Common myeloid progenitor, CD34-positive (primary cell): ENCODE measurements around the gene ALOXE3.

Experiments
- CTCF ChIA-PET: fragments of 350-600 bp; sonication (Branson Sonifier 250); formaldehyde crosslinking; loops from one replicate; lab custom pipeline; 2021; ENCODE audit warnings: antibody characterized with exemption; lab: Charles Lee
- POLR2A ChIA-PET: fragments of 350-600 bp; sonication (Branson Sonifier 250); formaldehyde crosslinking; loops from one replicate; lab custom pipeline; 2021; ENCODE audit warnings: antibody characterized with exemption; lab: Charles Lee
- DNase-seq, 3 donors: peaks; one replicate each; pipeline versions ENCODE4 v3.0.0 to v3.0.0-alpha.2; 2013
- H3K27ac ChIP-seq, 2 experiments: 1 replicate in 1 of 2; 2 replicates in 1 of 2; pipeline ENCODE4 v1.7.0; 2013; ENCODE audit warnings: inconsistent platforms in 2 of 2, low read length in 2 of 2, mild to moderate bottlenecking in 2 of 2, low read depth in 1 of 2, moderate library complexity in 1 of 2; ENCODE audit not compliant: severe bottlenecking in 2 of 2, insufficient read depth in 1 of 2, poor library complexity in 1 of 2
- H3K27me3 ChIP-seq, 5 experiments: replicated peaks in 2 of 5; 1 replicate in 3 of 5; 2 replicates in 2 of 5; pipeline versions ENCODE4 v1.6.1 to v1.7.0; 2013; ENCODE audit warnings: low read length in 4 of 5, mild to moderate bottlenecking in 2 of 5, moderate library complexity in 2 of 5, inconsistent platforms in 1 of 5; ENCODE audit not compliant: insufficient read depth in 5 of 5, control insufficient read depth in 4 of 5
- H3K36me3 ChIP-seq, 4 experiments: 1 replicate in 2 of 4; 2 replicates in 2 of 4; pipeline versions ENCODE4 v1.6.1 to v1.7.0; 2013; ENCODE audit warnings: low read length in 3 of 4, control low read depth in 1 of 4, mild to moderate bottlenecking in 1 of 4; ENCODE audit not compliant: control insufficient read depth in 4 of 4, insufficient read depth in 4 of 4
- H3K4me1 ChIP-seq, 4 experiments: 1 replicate in 3 of 4; 2 replicates in 1 of 4; pipeline versions ENCODE4 v1.6.1 to v1.7.1; 2013; ENCODE audit warnings: low read length in 3 of 4, mild to moderate bottlenecking in 3 of 4, control low read depth in 1 of 4, inconsistent platforms in 1 of 4, moderate library complexity in 1 of 4; ENCODE audit not compliant: control insufficient read depth in 4 of 4, insufficient read depth in 4 of 4; ENCODE audit errors: control extremely low read depth in 1 of 4
- H3K4me3 ChIP-seq, 7 experiments: 1 replicate in 4 of 7; 2 replicates in 3 of 7; pipeline versions ENCODE4 v1.5.1 to v1.7.0; 2013; ENCODE audit warnings: mild to moderate bottlenecking in 7 of 7, low read length in 6 of 7, moderate library complexity in 6 of 7, inconsistent platforms in 2 of 7, low read depth in 2 of 7, control low read depth in 1 of 7; ENCODE audit not compliant: insufficient read depth in 4 of 7, control insufficient read depth in 1 of 7; ENCODE audit errors: extremely low read depth in 1 of 7
- H3K9me3 ChIP-seq, 5 experiments: 1 replicate in 4 of 5; 2 replicates in 1 of 5; pipeline versions ENCODE4 v1.6.1 to v1.7.1; 2013; ENCODE audit warnings: low read length in 4 of 5, mild to moderate bottlenecking in 2 of 5, inconsistent platforms in 1 of 5, low read depth in 1 of 5, moderate library complexity in 1 of 5; ENCODE audit not compliant: control insufficient read depth in 4 of 5, insufficient read depth in 2 of 5; ENCODE audit errors: control extremely low read depth in 1 of 5
- WGBS: methylation state at CpG from one replicate; pipeline ENCODE4 v1.1.5; 2013; ENCODE audit not compliant: insufficient coverage; 5-methylcytosine and 5-hydroxymethylcytosine counted together

The ALOXE3 gene

DNA sequence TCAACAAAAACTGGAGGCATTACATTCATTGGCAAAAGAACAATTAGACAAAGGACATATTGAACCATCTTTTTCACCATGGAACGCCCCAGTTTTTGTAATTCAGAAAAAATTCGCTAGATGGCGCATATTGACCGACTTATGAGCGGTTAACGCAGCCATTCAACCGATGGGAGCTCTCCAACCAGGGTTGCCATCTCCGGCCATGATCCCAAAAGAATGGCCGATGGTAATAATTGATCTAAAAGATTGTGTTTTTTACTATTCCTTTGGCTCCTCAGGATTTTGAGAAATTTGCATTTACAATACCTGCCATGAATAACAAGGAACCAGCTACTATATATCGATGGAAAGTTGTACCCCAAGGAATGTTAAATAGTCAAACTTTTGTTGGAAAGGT is 58.0 kb downstream of the ALOXE3 start:
- Histone ChIP-seq H3K27ac (no peak overlapping the region), H3K9me3 (no peaks in the 10 kb centered on the region), H3K36me3 (no peaks in the 10 kb centered on the region), H3K4me3 (no peak overlapping the region), H3K4me1 (peaks cover 35 to 61% (median 49%) of the 10 kb centered on the region in 4 experiments), H3K27me3 (peaks cover 0 to 33% (median 21%) of the 10 kb centered on the region in 5 experiments)
- ChIA-PET POLR2A (interaction anchor here (1.4 kb wide), 1 partner anchor 113 kb away, joined by 5 read pairs; no protein-coding TSS in a partner anchor), CTCF (interaction anchor here (0.6 to 8.8 kb wide), 36 partner anchors 14 to 241 kb away, joined by 3 to 216 read pairs (median 4); partner anchors contain the start of genes ALOX12B, ALOXE3, CNTROB and GUCY2D)
- WGBS, result 0% methylated on average over 6 of the region's 10 CpGs
- peak; percentile 64 to 75 (median 64) for DNase-seq

DNA sequence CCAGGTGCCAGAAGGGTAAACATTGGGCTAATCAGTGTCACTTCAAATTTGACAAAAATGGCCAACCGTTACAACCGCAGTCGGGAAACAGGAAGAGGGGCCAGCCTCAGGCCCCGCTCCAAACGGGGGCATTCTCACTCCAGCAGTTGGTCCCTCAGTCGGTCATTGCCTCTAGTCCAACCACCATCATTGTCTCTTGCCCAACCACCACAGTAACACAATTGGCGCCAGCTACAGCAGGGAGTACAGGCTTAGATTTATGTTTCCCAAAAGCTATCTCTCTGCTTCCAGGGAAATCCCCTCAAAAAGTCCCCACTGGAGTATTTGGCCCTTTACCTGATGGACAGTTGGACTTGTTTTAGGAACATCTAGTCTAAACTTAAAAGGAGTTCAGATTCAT is 59.2 kb downstream of the ALOXE3 start:
- ChIA-PET POLR2A (interaction anchor here (1.4 kb wide), 1 partner anchor 114 kb away, joined by 5 read pairs; no protein-coding TSS in a partner anchor), CTCF (interaction anchor here (0.7 to 8.8 kb wide), 20 partner anchors 13 to 236 kb away, joined by 3 to 216 read pairs (median 6); partner anchors contain the start of genes ALOXE3, CNTROB, GUCY2D and RNF227)
- peaks cover 0 to 23% (median 15%) of the 10 kb centered on the region in 5 experiments for H3K27me3 ChIP-seq
- peak in 2 of 3 donors; percentile 31 to 47 for DNase-seq
- H3K36me3 ChIP-seq, result no peaks in the 10 kb centered on the region
- WGBS, result 0% methylated on average over 7 of the region's 7 CpGs
- peaks cover 39 to 65% (median 54%) of the 10 kb centered on the region in 4 experiments for H3K4me1 ChIP-seq
- H3K9me3 ChIP-seq, result no peaks in the 10 kb centered on the region
- no peak overlapping the region for H3K27ac ChIP-seq
- peak overlapping the region in 5 of 7 experiments; percentile 5 to 43 (median 24) for H3K4me3 ChIP-seq

DNA sequence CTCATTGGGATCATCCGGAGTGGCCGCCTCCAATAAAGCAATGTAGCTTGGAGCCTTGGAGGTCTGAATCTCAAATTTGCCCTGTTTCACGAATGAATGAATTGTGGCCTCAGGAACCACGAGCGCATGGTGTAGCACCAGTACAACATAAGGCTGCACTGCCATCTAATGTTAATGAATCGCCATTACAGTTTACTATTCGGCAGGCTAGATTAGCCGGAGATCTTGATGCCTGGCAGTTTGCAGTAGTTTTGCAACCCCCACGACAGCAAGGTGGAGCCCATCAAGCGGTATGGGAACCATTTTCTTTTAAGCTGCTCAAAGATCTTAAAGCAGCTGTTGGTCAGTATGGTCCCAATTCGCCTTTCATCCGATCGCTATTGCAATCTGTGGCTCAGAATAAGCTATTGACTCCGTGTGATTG is 60.6 kb downstream of the ALOXE3 start:
- DNase-seq, result peak; percentile 81 to 91 (median 89)
- ChIA-PET POLR2A (interaction anchor here (1.0 to 1.3 kb wide), 2 partner anchors 115 to 142 kb away, joined by 3 to 4 read pairs; partner anchors contain the start of gene RNF227), CTCF (interaction anchor here (0.6 to 8.8 kb wide), 33 partner anchors 11 to 314 kb away, joined by 3 to 216 read pairs (median 5); partner anchors contain the start of genes ALOX15B, CNTROB, HES7 and RNF227)
- H3K4me3 ChIP-seq, result peak overlapping the region in 1 of 7 experiments; percentile 14
- H3K27ac ChIP-seq, result no peak overlapping the region
- no peaks in the 10 kb centered on the region for H3K36me3 ChIP-seq
- peaks cover 35 to 58% (median 53%) of the 10 kb centered on the region in 4 experiments for H3K4me1 ChIP-seq
- 23% methylated on average over 14 of the region's 14 CpGs for WGBS
- no peaks in the 10 kb centered on the region for H3K9me3 ChIP-seq
- H3K27me3 ChIP-seq, result peaks cover 0 to 10% (median 4%) of the 10 kb centered on the region in 5 experiments

DNA sequence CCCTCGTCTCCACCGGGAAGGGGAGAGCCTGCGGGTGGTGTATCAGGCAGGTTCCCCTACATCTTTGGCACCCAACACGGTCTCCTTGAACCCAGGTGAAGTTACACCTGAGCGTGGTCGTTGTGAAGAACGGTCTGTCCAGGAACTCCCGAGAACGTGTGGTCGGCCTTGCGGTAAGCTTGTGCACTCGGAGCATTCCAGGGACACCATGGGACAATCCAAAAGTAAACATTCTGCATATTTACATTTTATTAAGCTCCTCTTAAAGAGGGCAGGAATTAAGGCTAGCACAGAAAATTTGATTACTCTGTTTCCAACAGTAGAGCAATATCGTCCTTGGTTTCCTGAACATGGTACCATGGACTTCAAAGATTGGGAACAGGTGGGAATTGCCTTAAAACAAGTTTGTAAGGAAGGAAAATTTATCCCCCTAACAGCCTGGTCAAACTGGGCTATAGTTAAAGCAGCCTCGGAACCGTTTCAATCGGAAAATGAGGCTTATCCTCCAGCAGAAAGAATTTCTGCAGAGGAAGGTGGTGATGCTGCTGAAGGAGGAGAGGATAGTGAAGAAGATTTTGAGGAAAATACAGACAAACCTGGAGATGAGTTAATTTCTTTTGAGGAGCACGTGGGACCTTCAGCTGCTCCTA is 61.2 kb downstream of the ALOXE3 start:
- DNase-seq, result no peak
- 75% methylated on average over 14 of the region's 17 CpGs for WGBS
- Histone ChIP-seq H3K27me3 (peaks cover 0 to 5% (median 0%) of the 10 kb centered on the region in 5 experiments), H3K4me3 (peak overlapping the region in 2 of 7 experiments; percentile 54 to 55), H3K4me1 (peaks cover 35 to 56% (median 52%) of the 10 kb centered on the region in 4 experiments), H3K36me3 (no peaks in the 10 kb centered on the region), H3K27ac (no peak overlapping the region), H3K9me3 (no peaks in the 10 kb centered on the region)
- POLR2A ChIA-PET, result interaction anchor here (0.6 to 1.4 kb wide), 5 partner anchors 39 to 141 kb away, joined by 3 to 5 read pairs (median 3); partner anchors contain the start of gene RNF227
- CTCF ChIA-PET, result interaction anchor here (0.6 to 8.8 kb wide), 40 partner anchors 9 to 314 kb away, joined by 3 to 216 read pairs (median 4); partner anchors contain the start of genes ALOX15B, CNTROB, GUCY2D and RNF227

DNA sequence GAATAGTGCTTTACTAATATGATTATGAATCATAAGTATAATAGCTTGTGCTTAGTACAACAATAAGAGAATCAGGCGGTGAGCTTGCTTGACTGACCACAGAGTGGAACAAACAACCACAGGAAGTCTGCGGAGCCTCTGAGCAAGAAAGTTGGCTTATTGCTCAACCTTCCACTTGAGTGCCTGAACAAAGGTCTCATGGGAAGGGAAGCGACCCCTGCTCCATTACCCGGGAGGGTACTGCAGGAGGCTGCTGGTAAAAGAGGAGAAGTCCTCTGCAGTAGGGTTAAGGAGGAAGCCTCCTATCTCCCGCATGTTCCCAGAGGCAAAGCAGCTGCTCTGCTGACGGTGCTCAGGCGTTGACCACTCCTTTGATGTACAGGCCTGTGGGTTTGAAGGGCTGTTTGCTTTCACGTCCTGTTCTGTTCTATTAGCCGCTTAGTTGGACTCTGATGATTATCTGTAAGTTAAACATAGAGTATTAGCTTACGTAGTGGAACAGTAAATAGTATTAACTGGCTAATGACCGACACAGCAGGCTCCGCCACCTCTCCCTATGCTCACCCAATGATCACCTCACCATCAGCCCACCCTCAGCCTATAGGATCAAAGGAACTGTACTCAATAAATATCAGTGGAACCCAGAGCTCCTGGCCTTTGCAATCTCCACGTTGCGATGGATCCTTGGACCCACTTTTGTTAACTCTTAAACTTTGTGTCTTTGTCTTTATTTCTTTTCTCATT is 61.9 kb downstream of the ALOXE3 start:
- peak overlapping the region in 4 of 7 experiments; percentile 15 to 55 (median 43) for H3K4me3 ChIP-seq
- H3K27me3 ChIP-seq, result peaks cover 0 to 3% (median 0%) of the 10 kb centered on the region in 5 experiments
- no peaks in the 10 kb centered on the region for H3K9me3 ChIP-seq
- WGBS, result 18% methylated on average over 8 of the region's 14 CpGs
- POLR2A ChIA-PET, result interaction anchor here (0.6 to 1.4 kb wide), 4 partner anchors 39 to 178 kb away, joined by 3 to 6 read pairs (median 4); no protein-coding TSS in a partner anchor
- H3K27ac ChIP-seq, result peak overlapping the region in 1 of 2 experiments; percentile 27
- peaks cover 35 to 56% (median 52%) of the 10 kb centered on the region in 4 experiments for H3K4me1 ChIP-seq
- peak; percentile 88 to 97 (median 97) for DNase-seq
- H3K36me3 ChIP-seq, result no peaks in the 10 kb centered on the region
- CTCF ChIA-PET, result interaction anchor here (0.7 to 8.8 kb wide), 36 partner anchors 10 to 313 kb away, joined by 3 to 216 read pairs (median 5); partner anchors contain the start of genes ALOX15B, CNTROB, GUCY2D and RNF227

DNA sequence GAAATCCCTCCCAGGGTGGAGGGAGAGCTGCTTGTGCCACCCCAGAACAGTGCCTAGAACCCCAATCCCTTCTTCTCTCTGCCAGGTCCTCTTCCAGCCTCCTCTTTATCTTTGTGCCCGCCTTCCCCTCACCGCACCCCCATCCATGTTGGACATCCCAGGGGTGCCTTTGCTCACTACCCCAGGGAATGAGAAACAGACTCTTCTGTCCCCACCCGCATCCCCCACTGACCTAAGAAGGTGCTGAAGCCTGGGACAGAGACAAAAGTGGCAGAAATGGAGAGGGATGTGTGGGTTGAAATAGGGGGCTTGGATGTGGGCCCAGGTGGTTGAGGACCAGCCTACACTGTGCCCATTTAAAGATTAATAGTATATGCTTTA is 62.5 kb downstream of the ALOXE3 start:
- peak overlapping the region in 3 of 7 experiments; percentile 15 to 55 (median 51) for H3K4me3 ChIP-seq
- DNase-seq, result no peak
- H3K4me1 ChIP-seq, result peaks cover 35 to 56% (median 52%) of the 10 kb centered on the region in 4 experiments
- POLR2A ChIA-PET, result interaction anchor here (0.6 to 1.4 kb wide), 3 partner anchors 38 to 177 kb away, joined by 3 to 6 read pairs (median 5); no protein-coding TSS in a partner anchor
- no peaks in the 10 kb centered on the region for H3K9me3 ChIP-seq
- CTCF ChIA-PET, result interaction anchor here (0.7 to 8.8 kb wide), 21 partner anchors 10 to 312 kb away, joined by 3 to 216 read pairs (median 5); partner anchors contain the start of genes ALOX15B, CNTROB, GUCY2D and RNF227
- no peaks in the 10 kb centered on the region for H3K27me3 ChIP-seq
- peak overlapping the region in 1 of 2 experiments; percentile 27 for H3K27ac ChIP-seq
- no peaks in the 10 kb centered on the region for H3K36me3 ChIP-seq
- no CpG with 5 or more reads among the region's 3 CpGs for WGBS
